CMK (cell line): Measurements from ENCODE around the gene ACE.
"Not testable (repeated sequence)": the region's sequence is repeated elsewhere in the genome, so short reads cannot be mapped to it uniquely, and the experiment has no call there.

Experiments used
- DNase-seq: peaks from one replicate; pipeline ENCODE4 v3.0.0-alpha.2; 2010; ENCODE audit warnings: low read depth

The ACE gene

DNA sequence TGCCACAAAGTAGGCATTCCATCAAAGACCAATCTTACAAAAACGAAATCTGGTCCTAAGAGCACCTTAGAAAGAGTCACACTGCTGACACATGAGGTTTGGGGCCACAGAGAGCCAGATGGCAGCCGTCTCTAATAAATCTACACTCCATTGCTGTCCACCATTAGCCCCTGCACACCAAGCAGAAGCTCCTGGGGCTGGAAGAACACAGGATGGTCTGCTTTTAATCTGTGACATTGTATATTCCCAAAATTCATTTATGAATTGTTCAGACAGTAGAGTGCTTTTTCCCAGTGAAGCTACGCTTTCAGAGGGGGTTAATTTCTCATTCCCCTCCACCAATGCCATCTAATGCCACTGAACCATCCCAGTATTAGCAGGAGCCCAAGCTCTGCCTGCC is 32.4 kb upstream of the ACE start:
- DNase-seq, result no peak

DNA sequence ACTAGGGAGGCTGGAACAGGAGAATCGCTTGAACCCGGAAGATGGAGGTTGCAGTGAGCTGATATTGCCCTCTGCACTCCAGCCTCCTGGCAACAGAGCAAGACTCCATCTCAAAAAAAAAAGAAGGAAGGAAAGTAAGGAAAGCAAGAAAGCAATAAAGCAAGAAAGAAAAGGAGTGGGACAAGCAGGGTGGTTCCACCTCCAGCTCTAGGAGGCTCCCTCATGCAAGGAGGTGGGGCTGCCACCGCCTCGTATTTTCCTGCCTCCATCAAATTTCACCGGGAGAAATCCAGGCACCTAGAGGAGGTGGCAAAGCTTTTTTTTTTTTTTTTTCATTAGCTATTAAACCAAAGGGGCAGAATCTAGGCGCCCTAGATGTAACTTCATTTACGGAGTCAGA is 31.8 kb upstream of the ACE start:
- DNase-seq, result no peak

DNA sequence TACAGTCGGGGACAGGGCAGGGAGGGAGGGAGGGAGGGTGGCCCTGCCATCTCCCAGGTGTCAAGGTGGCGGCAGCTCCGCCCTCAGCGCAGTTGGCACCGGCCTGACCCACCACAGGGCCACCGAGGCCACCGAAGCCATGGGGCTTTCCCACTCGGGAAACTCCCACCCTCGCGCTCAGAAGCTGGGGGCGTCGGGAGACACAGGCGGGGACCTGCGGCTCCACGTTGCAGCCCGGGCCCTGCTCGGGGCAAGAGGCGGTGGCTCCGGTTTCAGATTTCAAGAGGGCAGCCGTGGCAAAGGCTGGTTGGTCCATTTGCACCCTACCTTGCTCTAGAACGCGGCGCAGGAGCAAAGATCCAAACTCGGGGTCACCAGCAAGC is 31.3 kb upstream of the ACE start:
- DNase-seq, result no peak

DNA sequence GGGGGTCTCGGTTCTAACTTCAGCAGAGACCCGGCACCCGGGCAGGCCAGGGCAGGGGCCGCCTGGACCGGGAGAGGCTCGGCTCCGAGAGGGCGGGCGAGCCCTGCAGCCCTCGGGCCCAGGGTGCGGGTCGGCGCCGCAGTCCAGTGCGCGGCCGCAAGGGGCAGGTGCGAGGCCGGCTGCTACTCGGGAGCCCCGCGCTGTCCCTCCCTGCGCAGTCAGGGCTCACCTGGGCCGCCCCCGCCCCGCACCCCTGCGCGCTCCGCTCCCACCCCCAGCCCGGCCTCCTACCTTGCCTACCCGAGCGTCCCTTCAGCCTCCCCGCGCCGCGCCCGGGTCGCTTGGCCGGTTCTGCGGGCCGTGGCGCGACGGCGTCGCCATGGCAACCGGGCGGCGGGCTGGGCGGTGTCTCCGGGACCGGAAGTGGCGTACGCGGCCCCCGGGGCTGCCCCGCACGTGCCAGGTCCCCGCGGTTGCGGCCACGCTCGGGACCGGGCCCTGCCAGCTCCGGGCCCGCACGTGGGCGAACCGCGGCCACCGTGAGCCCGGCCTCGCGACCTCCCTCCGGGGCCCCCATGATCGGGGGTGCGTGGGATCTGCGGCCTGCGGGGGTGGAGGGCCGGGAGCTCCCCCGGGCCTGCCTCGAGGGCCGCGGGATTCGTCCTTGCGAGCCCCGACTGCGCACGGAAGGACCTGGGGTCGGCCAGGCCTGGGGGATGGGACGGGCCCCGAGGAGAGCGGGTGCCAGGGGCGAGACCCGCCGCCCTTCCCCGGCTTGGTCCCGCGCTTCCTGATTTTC is 30.7 kb upstream of the ACE start, which contains the start of gene CYB561:
TSS of gene CYB561 (minus strand) at position 353 of the 799 bp plus-strand sequence. CDS start 8,759 bp downstream, outside the sequence.
- no peak for DNase-seq

DNA sequence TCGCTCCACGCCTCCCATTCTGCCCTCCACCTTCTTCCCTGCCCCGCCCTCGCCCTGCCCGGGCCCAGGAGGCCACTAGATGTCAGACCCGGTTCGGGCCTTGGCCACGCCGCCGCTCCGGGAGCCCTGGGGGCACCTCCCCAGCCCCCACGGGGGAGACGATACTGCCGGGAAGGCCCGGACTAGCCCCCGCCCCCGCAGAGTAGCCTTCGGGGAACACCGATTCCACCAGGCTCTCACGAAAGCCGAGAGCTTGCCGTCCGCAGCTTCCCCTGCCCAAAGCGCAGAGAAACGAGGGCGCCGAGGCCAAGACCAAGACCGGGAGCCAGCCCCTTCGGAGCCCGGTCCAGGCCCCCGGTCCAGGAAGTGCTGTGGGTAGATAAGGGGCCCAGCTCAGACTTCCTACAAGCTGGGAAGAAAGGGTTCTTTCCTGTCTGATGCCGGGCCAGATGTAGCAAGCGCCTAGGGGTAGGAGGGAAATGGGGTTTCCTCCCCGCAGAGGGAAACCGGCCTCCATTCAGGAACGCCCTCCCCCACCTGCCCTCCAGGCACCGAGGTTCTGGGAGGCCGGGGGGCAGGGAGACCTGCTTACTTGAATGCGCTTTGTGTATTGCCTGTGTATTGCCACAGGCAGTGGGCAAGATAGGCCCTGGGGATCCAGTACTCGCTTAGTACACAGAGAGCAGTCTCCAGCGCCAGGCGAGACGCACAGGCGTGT is 29.9 kb upstream of the ACE start:
- peak; percentile 91 for DNase-seq

DNA sequence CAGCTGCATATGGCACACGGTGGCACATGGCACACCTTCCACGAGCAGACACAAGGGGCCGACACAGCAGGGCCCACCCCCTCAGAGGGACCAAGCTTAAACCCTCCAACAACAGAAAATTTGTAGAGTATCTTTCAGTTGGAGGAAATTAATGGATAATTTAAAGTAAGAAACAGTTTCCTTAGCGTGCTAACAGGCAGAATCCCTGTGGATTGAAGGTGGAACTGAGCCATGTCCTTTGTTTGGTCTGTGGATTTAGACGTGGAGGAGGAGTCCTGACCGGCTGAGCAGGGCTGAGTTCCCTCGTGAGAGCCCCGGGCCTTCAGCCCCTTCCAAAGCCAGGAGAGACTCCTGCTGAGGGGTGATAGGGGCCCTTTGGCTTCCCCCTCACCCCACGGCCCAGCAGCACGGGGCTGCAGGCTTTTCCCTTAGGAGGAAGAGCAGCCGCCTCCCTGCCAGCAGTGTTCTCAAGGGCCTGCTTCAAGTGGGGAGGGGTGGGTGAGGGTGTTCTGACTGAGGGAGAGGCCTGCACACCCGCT is 29.3 kb upstream of the ACE start:
- DNase-seq, result no peak

DNA sequence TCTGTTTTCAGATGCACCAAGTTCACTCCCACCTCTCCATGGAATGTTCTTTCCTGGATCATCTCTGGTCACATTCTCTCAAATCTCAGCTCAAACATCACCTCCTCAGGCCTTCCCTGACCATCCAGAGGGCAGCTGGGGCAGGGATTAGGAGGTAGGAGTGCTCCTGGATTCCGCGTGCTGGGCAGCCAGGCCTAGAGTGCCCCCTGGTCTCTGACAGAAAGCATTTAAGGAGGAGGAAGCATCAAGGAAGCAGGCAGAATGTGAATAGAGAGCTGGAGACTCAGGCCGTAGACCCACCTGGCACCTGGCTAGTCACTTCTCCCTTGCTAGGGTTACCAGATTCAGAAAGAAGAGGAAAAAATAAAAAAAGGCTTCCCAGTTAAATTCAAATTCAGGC is 28.2 kb upstream of the ACE start:
- no peak for DNase-seq

DNA sequence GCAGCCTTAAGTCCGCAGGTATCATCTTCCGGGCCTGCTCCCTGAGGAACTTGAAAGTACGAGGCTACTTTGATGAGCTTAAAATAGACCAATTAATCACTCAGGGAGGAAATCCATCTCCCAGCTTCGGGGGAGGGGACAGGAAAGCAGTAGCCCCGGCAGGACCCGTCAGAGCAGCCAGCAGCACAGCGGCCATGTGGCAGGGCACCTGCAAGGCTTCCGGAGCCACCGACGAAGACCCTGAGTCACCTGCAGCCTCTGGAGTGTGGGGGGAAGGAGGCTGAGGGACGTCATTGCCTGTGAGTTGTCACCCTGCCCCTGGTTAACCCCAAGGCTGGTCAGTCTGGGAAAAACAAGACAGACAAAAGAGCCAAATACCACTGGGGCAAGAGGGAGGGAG is 26.3 kb upstream of the ACE start:
- DNase-seq, result no peak

DNA sequence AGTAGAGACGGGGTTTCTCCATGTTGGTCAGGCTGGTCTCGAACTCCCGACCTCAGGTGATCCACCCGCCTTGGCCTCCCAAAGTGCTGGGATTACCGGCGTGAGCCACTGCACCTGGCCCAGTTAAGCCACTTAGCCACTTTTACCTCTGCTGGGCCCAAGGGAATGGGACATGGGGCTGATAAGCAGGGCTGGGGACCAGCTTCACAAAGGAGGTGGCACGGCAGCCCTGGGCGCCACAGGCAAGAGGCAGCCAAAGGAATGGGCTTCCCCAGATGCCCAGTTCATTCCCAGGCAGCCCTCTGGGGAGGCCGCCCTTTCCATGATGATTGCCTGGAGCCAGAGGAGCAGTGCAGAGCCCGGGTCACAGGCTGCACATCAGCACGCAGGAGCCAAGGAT is 25.7 kb upstream of the ACE start:
- DNase-seq, result no peak

DNA sequence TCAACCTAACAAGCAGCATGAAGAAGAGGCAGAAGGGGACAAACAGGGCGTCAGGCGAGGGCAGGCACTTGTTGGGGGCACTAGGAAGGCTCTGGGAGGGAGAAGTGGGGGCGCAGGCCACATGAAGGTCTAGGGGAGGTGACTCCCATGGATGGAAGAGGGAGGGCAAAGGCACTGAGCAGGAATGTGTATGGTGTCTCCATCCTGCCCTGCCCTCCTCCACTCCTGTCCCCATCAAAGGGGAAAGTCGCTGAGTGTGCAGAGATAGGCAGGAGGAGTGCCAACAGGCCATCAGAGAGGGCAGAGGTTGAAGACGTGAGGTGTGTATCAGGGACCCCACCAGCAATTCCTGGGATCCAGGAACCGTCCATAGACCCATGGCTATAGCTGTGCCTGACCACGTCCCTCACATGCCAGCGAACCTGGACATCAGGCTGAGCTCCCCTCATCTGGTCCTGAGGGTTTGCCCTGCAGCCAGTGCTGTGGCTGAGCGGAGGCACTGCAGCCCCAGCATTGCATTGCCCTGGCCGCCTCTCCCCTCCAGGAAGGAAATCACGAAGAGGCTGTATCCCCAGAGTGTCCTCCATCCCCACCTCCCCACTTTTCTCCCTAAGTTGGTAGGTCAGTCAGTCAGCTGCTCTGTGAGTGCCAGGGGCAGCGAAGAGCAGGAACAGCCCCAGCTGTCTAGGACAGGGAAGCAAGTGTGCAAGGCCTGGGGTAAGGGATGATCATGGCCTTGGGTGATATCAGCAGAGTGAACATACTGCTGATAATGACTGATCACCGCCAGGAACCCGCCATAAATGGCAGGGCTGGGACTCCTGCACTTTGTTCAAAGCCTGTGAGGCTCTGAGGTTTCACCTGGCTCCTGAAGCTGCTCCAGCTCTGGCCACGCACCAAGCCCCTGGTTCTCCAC is 24.6 kb upstream of the ACE start:
- DNase-seq, result no peak

DNA sequence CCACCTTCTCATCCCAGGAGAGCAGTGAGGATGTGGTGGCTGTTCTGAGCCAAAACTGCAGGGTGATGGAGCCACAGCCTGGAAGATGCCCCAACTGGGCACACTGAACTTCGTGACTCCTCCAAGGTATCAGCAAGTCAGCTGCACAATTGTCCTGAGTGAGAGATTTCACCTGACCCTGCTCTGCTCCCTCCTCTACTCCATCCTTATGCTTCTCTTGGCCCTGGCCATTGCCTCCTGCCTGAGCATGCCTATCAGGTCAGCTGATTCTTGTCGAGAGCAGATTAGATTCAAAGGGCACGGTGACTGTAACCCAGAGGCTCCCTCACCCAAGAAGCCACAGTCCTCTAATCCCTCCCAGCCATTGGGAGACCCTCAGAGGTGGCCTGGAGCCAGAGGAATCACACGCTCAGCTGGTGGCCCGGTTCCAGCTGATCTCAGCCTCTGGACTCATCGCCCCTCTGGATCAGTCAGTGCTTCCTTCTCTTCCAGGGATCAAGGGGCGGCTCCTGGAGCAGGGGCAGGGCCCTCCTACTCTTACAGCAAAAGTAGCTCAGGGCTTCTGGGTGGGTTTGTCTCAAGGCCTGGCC is 23.8 kb upstream of the ACE start:
- no peak for DNase-seq

DNA sequence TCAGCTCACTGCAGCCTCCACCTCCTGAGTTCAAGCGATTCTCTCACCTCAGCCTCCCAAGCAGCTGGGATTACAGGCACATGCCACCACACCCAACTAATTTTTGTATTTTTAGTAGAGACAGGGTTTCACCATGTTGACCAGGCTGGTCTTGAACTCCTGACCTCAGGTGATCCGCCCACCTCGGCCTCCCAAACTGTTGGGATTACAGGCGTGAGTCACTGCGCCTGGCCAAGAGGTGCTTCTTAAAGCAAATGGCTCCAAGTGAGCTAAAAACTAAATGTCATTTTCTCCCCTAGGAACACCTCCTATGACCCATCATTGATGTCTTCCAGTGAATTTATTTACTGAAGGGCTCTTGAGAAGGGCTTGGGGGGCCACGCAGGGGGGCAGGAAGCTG is 22.5 kb upstream of the ACE start:
- not testable (repeated sequence) for DNase-seq

DNA sequence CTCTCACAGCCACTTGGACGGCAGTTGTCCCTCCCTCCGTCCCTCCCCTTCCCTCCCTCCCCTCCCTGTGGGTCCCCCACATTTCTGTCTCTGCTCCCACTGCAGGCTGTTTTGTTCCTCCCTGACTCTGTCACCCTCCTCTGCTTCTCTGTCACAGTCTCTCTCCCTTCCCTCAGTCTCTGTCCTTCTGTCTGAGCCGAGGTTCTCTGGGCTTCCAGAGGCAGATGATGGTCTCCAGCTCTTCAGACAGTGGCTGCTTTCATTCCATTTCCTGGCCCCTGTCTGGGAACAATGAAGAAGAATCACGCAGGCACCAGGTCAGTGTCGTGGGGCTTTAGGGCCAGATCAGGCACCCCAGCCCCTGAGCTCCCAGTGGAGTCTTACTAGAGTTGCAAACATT is 21.9 kb upstream of the ACE start:
- DNase-seq, result no peak

DNA sequence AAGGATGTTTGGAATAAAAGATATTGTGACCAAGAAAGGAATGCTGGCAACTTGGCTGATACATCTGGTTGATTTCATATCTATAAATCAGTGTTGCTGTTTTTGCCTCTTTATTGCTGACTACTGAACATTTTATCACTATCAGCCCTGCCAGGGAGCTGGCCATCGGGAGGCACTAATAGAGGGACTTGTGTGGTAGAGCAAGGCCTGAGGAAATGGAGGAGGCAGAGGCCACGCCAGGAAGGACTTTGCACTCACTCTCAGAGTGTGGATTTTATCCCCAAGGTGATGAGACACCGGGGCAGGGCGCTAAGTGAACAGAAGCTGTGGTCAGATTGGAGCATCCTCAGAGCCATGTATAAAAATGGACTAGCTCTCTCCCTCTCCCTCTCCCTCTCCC is 21.4 kb upstream of the ACE start:
- DNase-seq, result no peak

DNA sequence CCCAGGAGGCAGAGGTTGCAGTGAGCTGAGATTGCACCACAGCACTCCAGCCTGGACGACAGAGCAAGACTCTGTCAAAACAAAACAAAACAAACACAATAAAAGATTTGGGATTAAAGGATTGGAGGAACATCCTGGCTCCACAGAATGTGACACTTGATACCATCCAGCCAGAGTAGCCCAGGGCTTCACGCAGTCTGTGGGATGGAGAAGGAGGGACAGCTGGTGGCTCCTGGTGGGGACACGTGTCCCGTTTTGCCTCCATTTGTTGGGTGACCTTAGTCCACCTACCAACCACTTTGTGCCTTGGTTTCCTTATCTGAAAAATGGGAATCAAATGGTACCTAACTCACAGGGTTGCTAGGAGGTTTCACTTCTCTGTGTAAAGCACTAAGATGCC is 18.4 kb upstream of the ACE start:
- DNase-seq, result no peak

DNA sequence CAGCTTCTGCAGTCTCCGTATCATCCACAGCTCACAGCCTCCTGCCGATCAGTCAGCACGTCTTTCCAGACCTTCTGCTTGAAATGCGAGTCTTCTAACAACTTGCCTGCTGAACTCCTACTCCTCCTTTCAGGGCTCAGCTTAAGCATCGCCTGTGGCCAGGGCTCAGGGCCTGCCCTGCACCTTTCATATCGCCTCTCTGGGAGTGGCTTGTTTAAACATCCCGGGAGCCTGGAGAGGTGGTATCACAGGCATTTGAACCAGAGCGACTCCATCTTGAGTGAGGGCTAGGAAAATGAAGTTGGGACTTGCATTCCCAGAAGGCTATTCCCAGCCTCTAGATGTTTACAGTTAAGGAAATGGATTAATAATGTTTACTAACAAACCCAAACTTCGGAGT is 16.8 kb upstream of the ACE start:
- no peak for DNase-seq

DNA sequence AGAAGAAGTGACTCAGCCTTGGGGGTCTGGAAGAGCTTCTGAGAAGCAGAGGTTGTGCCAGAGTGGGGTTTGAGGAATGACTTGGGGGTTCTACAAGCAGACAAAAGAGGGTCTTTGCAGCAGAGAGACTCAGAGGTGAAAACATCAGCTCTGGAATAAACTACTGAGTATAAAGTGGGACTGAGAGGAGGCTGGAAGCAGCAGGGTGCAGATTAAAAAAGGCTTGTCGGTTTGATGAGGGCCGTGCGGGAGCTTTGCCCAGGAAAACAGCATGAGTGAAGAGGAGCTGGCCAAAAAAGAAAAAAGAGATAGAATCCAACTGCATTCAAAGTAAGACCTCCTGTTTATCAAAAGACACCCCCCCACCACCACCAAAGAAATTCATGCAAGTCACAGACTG is 13.1 kb upstream of the ACE start:
- no peak for DNase-seq

DNA sequence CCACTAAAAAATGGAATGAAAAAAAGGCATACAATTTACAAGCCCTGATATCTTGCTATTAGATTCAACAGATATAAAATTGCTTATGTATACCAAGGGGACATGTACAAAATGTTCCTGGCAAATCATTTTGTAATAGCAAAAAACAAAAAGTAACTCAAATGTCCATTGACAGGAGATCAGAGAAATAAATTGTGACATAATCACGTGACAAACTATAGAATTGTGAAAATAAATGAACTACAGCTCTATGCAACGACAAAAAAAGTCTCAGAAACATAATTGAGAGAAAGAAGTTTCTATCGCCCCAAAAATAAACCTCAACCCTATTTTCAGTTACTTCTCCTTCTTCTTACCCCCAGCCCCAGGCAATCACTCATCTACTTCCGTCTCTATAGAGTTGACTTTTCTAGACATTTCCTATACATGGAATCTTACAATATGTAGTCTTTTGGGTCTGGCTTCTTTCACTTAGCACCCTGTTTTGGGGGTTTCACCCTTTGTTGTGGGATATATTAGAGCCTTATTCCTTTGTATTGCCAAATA is 12.1 kb upstream of the ACE start:
- no peak for DNase-seq

DNA sequence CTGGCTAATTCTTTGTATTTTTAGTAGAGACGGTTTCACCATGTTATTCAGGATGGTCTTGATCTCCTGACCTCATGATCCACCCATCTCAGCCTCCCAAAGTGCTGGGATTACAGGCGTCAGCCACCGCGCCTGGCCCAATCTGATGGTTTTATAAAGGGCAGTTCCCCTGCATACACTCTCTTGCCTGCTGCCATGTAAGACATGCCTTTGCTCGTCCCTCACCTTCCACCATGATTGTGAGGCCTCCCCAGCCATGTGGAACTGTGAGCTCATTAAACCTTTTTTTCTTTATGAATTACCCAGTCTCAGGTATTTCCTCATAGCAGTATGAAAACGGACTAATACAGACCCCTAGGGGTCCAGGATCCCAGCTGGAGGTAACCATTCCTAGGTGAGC is 8.8 kb upstream of the ACE start:
- DNase-seq, result not testable (repeated sequence)

DNA sequence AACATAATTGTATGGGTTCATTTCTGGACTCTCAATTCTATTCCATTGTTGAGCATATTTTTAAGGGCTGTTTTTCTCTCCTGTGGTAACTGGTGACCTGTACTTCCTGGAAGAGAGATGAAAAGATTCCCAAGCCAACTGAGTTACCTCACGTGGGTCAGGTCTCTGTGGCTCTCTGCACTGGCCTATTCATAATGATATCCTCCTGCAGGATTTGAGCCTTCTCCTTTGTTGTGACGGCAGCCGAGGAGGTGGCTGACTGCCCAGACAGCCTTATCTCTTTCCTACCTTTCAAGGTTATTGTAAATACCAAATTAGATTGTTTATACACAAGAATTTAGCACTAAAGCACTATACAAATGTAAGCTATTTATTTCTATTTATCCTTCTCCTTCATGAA is 2.7 kb upstream of the ACE start:
- DNase-seq, result no peak

DNA sequence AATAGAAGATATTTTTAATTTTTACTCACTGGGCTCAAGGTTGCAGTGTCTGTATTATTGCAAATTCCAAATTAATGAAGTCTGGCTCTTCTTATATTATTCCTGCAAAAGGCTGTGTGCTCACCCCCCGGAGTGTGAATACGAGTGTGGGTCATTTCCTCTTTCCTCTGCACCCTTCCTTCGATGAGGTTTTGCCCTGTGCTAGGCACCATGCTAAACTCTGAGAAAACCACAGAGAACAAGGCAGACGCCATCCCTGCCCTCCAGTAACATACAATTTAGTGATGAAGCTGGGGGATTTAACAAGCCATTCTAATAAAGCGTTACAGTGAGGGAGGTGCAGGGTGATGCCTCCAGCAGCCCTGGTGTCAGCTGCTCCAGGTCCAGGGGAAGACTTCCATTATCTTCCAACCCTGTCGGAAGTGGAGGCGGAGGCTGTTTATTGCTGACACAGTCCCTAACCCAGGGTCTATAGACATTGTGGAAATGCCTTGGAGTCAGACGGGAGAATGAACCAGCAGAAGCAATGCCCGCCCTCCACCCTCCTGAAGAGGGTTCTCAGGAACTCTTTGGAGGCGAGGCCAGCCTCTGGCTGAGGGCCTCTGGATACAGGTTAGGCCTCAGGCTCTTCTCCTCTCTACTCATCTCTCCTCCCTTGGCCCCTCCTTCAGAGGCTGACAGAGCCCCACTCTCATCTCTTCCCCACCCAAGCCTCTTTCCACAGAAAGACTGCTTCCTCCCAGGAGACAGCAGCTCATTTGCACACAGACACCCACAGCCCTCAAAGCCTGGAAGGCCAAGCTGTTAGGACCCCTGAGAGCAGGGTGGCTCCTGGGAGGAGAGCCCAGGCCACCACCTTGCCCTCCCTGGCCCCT is 2.0 kb upstream of the ACE start:
- DNase-seq, result no peak
